Renal pelvis (tissue), 4 donors: ENCODE measurements around the gene SPATA2L. TPM values are rescaled to one million over a fixed set of nuclear protein-coding genes. Genes with fewer than 3 reads are reported as not detected.
"Not testable (repeated sequence)": the region's sequence is repeated elsewhere in the genome, so short reads cannot be mapped to it uniquely, and the experiment has no call there.

Experiments
- DNase-seq: peaks from one replicate; pipeline ENCODE4 v3.0.0-alpha.2; 2013
- polyA plus RNA-seq, 3 donors: library from polyadenylated mRNA; unstranded; fragments of 120-200 nt; gene quantifications; one replicate each; pipeline ENCODE4 v1.2.1, GENCODE V29; 2013; ENCODE audit not compliant: insufficient read length in 3 of 3

The SPATA2L gene
- polyA plus RNA-seq, 3 donors = 7.5 to 9.0 (median 9.0) TPM

GRCh38 chr16:89709716-89710432 is 8.4 kb upstream of the SPATA2L start:
- DNase-seq = no peak

- DNase-seq = no peak
Measured at GRCh38 chr16:89709166-89709565, 7.7 kb upstream of the SPATA2L start.

DNA sequence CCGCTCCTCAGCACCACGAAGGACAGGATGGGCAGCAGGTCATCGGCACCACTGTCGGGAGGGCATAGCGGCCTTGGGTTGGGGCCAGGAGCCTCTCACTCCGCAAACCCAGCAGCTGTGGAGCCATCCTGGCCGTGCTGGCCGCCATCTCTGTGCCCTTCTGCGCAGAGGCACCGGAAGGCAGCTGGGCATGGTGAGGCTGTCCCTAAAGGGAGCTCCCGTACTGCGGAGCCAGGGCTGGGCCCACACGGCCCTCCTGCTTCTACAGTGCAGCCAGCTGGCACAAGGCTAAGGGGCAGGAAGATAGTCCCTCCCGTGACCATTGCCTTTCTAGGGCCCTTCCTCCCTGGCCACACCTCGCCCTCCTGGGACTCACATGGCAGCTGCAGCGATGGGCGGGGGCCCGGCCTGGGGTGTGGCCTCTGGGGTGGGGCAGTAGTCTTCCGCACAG is 7.0 kb upstream of the SPATA2L start:
- no peak for DNase-seq

DNA sequence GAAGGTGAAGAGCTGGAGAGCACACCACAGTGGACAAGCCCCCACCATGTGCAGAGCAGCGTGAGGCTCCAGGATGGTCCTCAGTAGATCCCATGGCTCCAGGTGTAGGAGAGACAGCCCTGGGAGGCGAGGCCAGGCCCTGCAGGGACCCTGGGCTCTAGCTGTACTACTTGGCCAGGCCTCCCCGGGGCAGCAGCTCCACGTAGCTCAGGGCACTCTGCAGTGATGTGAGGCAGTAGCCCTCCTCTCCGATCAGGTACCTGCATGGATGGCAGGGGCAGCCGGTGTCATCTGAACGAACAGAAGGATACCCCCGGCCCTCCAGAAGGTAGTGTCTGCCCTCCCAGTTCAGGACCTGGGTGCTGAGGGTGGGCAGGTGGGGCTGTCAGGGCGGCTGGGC is 6.2 kb upstream of the SPATA2L start:
- no peak for DNase-seq

- no peak for DNase-seq
Measured at GRCh38 chr16:89706518-89707260, 5.2 kb upstream of the SPATA2L start.

DNA sequence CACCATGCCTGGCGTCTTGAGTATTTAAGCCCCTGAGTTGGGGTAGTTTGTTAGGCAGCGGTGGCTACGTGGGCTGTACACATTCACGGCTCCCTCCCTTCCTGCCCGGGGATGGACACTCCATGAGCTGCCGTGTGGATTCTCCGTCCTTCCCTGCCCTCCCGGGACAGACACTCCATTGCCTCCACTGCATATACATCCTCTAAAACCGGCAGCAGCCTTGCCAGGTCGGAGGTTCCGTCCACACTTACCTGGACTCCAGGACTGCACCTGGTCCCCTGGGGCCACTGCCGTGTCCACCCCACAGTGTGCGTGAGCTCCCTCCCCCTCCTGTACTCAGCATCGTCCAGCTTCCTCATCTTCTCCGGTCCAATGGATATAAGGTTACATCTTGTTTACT is 3.5 kb upstream of the SPATA2L start:
- no peak for DNase-seq

GRCh38 chr16:89704281-89704680 is 2.8 kb upstream of the SPATA2L start:
- DNase-seq = no peak

DNA sequence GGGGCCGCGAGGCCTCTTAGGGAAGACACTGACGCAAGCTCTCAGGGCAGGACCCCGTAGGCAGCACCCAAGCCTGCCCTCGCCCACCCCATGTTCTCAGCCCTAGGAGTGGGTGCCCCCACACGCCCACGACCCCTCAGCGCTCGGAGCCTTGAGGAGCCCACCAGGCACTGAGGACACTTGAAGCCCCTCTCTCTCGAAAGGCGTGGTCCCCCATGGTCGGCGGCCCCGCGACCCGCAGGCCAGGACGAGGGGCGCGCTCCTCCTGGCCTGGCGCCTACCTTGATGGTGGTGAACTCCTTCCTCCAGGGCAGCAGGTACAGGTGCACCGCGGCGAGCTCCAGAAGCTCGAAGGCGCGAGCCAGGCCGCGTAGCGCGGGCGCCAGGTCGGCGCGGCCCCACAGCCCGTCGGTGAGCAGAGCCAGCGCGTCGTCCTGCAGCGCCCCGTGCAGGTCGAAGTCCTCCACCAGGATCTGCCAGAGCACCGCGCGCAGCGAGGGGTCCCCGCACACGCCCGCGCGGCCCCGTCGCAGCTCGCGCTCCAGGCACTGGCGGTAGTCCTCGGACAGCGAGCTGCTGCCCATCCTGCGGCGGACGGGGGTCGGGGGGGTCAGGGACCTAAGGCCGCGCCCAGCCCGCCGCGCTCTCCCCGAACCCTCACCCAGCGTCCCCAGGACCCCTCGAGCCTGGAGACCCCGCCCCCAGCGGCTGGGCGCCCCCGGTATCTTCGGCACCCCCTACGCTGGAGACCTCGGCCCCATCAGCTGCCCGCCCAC is 668 bp downstream of the SPATA2L start:
- DNase-seq = no peak

- peak; percentile 98 for DNase-seq
Measured at GRCh38 chr16:89700100-89700648, 1.3 kb downstream of the SPATA2L start.

DNA sequence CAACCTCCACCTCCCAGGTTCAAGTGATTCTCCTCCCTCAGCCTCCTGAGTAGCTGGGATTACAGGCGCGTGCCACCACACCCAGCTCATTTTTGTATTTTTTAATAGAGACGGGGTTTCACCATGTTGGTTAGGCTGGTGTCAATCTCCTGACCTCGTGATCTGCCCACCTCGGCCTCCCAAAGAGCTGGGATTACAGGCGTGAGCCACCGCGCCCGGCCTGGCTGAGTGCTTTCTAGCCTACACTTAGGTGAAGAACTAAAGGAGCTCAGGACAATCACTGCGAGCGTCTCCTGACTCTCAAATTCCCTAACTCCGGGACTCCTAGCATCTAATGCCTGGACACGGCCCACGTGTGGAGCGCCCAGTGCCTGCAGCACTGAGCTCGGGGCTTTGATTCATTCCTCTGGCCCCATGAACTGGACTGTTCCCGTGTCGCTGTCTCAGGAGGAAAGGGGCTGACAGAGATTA is 1.8 kb downstream of the SPATA2L start:
- DNase-seq = not testable (repeated sequence)

GRCh38 chr16:89698717-89699116 is 2.8 kb downstream of the SPATA2L start:
- DNase-seq = not testable (repeated sequence)

- DNase-seq = no peak
Measured at GRCh38 chr16:89697616-89698331, 3.7 kb downstream of the SPATA2L start.

DNA sequence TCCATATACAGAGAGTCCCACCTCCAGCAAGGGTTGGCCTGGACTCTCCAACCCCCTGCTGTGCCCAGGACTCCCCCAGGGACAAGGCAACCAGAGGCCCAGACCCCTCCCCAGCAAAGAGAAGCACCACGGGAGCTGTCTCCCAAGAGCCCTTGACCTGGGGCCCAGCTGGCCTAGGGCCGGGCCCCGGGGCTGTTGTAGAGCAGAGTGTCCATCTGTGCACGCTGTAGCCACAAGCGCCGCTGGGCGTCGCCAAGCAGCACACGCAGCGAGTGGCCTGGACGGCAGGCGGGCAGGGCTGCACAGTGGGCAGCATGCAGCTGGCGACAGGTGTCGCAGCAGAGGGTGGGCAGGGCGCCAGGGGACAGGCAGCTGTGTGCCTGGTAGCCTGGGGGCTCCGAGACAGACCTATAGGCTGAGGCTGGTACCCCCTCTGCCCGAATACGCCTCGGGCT is 4.3 kb downstream of the SPATA2L start:
- DNase-seq = no peak

GRCh38 chr16:89696670-89697128 is 4.8 kb downstream of the SPATA2L start:
- no peak for DNase-seq

- DNase-seq = no peak
Measured at GRCh38 chr16:89695875-89696669, 5.4 kb downstream of the SPATA2L start.

DNA sequence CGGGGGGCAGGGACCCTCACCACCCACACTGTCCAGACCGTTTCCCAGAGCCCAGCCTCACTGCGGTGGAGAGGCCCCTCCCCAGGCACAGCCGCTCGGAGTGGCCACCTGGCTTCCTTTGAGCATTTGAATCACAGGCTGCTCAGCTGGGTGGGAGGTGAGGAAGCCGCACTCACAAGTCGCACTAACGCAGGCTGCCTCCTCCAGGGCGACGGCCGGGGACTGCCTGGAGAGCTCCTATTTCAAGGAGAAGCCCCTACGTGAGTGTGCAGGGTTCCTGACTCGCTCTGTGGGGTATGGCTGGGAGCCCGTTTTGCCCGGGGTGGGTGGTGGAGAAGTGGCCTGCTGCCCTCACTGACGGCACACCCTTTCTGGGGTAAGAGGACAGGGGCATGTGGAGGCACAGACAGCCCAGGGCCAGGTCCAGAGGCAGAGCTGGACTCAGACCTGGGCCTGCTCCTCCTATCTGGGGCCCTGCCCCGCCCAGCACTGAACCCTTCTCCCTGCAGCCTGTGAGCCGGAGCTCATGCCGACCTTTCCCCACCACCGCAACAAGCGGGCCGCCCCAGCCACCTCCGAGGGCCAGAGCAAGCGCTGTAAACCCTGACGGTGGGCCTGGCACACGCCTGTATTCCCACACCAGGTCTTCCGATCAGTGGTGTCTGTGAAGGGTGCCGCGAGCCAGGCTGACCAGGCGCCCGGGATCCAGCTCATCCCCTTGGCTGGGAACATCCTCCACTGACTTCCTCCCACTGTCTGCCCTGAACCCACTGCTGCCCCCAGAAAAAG is 6.2 kb downstream of the SPATA2L start:
- no peak for DNase-seq

GRCh38 chr16:89694784-89695085 is 6.8 kb downstream of the SPATA2L start:
- DNase-seq = not testable (repeated sequence)

DNA sequence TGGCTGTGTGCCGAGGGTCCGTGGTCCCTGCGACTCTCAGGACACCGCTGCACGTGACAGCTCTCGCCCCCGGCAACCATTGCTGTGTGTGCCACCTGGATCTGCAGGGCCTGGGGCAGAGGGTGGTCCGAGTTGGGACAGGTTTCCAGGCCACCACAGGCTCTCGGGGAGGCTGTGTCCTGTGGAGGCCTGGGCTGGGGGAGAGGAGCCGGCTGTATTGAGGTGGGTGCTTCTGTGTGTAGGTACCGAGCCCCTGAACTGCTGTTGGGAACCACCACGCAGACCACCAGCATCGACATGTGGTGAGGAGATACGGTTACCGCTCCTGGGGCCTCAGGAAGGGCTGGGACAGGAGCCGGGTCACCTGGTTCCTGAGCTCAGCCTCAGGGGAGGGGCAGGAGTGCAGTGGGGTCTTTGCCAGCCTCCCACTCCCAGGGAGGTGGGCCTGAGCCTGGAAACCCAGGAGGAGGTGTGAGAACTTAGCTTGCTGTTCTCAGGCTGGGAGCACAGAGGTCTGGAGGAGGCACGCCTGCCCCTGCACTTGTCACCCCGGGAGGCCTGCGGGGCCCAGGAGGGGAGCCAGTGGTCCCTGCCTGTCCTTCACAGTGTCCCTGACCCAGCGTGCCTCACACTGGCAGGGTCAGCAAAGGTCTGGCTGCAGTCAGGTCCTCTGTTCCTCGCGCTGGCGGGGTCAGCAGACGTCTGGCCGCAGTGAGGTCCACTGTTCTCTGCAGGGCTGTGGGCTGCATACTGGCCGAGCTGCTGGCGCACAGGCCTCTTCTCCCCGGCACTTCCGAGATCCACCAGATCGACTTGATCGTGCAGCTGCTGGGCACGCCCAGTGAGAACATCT is 7.3 kb downstream of the SPATA2L start:
- DNase-seq = no peak

DNA sequence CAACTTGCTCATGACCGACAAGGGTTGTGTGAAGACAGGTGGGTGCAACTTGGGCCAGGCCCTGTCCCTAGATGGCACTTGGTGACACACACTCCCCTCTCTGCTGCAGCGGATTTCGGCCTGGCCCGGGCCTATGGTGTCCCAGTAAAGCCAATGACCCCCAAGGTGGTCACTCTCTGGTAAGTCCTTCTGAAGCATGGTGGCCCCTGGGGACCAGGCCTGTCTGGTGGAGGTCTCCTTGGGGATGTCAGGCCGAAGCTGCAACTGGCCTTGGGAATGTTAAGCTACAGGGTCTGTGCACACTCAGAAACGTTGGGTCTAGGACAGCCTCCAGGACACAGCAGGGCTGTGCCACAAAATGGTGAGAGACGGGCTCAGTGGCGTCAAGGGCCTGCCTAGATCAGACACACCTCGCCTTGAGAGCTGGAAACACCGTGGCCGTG is 8.2 kb downstream of the SPATA2L start:
- DNase-seq = no peak
